Pancreas (tissue), 10 donors: ENCODE results near the gene ZNF248. TPM values are rescaled to one million over a fixed set of nuclear protein-coding genes. Genes with fewer than 3 reads are reported as not detected.

Experiments used
- ATAC-seq, 4 donors: fragments of 200-7000 bp; cut with Tn5 transposase; one replicate each; pipeline versions ENCODE4 v1.8.0 to v1.9.1; 2020; ENCODE audit warnings: mild to moderate bottlenecking in 4 of 4, moderate library complexity in 4 of 4
- DNase-seq, 6 donors: peaks; one replicate each; pipeline ENCODE4 v3.0.0-alpha.2; 2020
- FAIRE-seq: peaks from 2 replicates; lab custom pipeline; 2012; peaks lifted over from hg19 to GRCh38; lab: Jason Lieb, UNC
- H3K27ac ChIP-seq, 4 donors: fragments of 200-600 bp; sonication (generic); 1 replicate in 3 of 4; 2 replicates in 1 of 4; pipeline versions ENCODE4 v1.5.0 to v1.8.0; 2020
- H3K27me3 ChIP-seq, 4 donors: fragments of 200-600 bp; one replicate each; pipeline ENCODE4 v1.8.0; 2021
- H3K36me3 ChIP-seq, 3 donors: fragments of 200-600 bp; sonication (generic) in 1 of 3; one replicate each; pipeline versions ENCODE4 v1.5.0 to v1.8.0; 2020 to 2021
- H3K4me1 ChIP-seq, 3 donors: fragments of 200-600 bp; one replicate each; pipeline ENCODE4 v1.8.0; 2021
- H3K4me3 ChIP-seq, 4 donors: fragments of 200-600 bp; sonication (generic) in 2 of 4; one replicate each; pipeline versions ENCODE4 v1.5.0 to v1.8.0; 2020 to 2021
- H3K9me3 ChIP-seq, 4 donors: fragments of 200-600 bp; one replicate each; pipeline ENCODE4 v1.8.0; 2021
- CTCF ChIP-seq, 4 donors: fragments of 200-600 bp; sonication (generic) in 3 of 4; IDR thresholded peaks; one replicate each; pipeline versions ENCODE4 v1.5.0 to v1.8.0; 2021; ENCODE audit warnings: antibody characterized with exemption in 4 of 4
- WGBS, 2 donors: extraction: QIAGEN DNeasy Blood & Tissue Kit; methylation state at CpG; one replicate each; pipeline ENCODE4 v1.1.7; 2013; 5-methylcytosine and 5-hydroxymethylcytosine counted together
- intact Hi-C, 3 donors: fragments of 100-400 bp; cut with DNase I; formaldehyde crosslinking; loops; one replicate each; pipeline versions ENCODE4 v1.11.1 to v1.14.2; 2022
- polyA plus RNA-seq, 2 donors: library from polyadenylated mRNA; stranded (reverse); fragments of 200-250 nt; gene quantifications; one replicate each; pipeline ENCODE4 v1.2.3, GENCODE V29; 2013
- total RNA-seq, 6 donors: library from RNA; stranded (reverse); fragmentation: NEBNext Ultra II Directional in 4 of 6; extraction: Animal tissue kit (Norgen Biotek cat#: 25700) in 4 of 6; gene quantifications; one replicate each; pipeline versions ENCODE4 v1.2.1 to v1.2.4, GENCODE V29; 2021 to 2023
- donor health status: healthy with polysubstance abuse.
- donor health status: DM: no; HTN: no; CAD: no; lungs with moderate emphysema.
- donor health status: DM: no; HTN: no; CAD: no.
- donor health status: control.
- donor health status: control.
- donor health status: Bipolar disorder and iron deficiency.
- donor health status: DM: yes; HTN: yes; CAD: no.
- donor health status: DM: no; HTN: no; CAD: no.
- donor health status: DM: no; HTN: no; CAD: no.
- donor health status: DM: yes; HTN: yes; CAD: no.

ZNF248 gene
- total and polyA plus RNA-seq, 8 donors: 2.7 to 8.3 (median 4.6) TPM

DNA sequence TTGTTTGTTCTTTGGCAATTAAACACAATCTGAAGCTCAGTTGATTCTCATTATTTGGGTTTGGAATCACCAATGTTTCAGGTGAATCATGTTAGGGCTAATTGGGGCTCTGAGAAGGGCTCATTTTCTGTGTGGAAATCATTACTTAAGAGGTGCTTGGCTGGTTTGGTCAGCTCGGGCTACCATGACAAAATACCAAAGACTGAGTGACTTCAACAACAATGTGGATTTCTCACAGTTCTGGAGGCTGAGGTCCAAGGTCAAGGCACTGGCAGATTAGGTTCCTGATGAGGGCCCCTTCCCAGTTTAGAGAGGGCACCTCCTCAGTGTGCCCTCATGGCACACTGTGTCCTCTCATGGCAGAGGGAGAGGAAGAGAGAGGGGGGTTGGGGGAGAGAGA is 121.3 kb downstream of the ZNF248 start:
- no peak for TF ChIP-seq CTCF (IDR thresholded peaks at IDR 0.05)
- H3K27ac ChIP-seq: no peak overlapping the region
- no peaks in the 10 kb centered on the region for H3K4me1 ChIP-seq
- 28 to 44% methylated on average over 1 of the region's 1 CpG for WGBS, 2 donors
- H3K4me3 ChIP-seq: no peak overlapping the region
- FAIRE-seq (no peak), DNase-seq (no peak), ATAC-seq (no peak)
- H3K27me3 ChIP-seq: no peaks in the 10 kb centered on the region
- no peaks in the 10 kb centered on the region for H3K36me3 ChIP-seq
- intact Hi-C loops: no loop called here
- no peaks in the 10 kb centered on the region for H3K9me3 ChIP-seq

DNA sequence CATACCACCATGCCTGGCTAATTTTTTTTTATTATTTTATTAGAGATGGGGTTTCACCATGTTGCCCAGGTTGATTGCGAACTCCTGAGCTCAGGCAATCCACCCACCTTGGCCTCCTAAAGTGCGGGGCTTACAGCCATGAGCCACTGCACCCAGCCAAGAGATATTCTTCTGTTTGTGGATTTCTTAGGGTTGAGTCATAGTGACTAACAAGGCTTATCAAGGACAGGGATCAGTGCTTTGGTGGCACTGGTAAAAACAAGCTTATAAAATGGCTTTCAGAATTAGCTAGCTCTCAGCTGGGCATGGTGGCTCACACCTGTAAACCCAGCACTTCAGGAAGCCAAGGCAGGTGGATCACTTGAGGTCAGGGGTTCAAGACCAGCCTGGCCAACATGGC is 122.4 kb downstream of the ZNF248 start:
- H3K27me3 ChIP-seq: no peaks in the 10 kb centered on the region
- intact Hi-C loops: no loop called here
- ATAC-seq: peak in 1 of 4 donors; percentile 38
- H3K4me3 ChIP-seq: no peak overlapping the region
- DNase-seq: no peak
- no peaks in the 10 kb centered on the region for H3K36me3 ChIP-seq
- 63 to 79% methylated on average over 2 of the region's 2 CpGs for WGBS, 2 donors
- no peak for TF ChIP-seq CTCF (IDR thresholded peaks at IDR 0.05)
- no peak overlapping the region for H3K27ac ChIP-seq
- H3K9me3 ChIP-seq: no peaks in the 10 kb centered on the region
- FAIRE-seq: no peak
- H3K4me1 ChIP-seq: no peaks in the 10 kb centered on the region

Other genes with a start within 250 kb of the ZNF248 start
- 1 to 10 TPM; 2.9 to 5.2 (median 3.9) TPM for gene ZNF25, start 119.0 kb upstream of the ZNF248 start, total RNA-seq
- 1 to 10 TPM; 3.6 to 7.8 TPM for gene ZNF25, start 119.0 kb upstream of the ZNF248 start, polyA plus RNA-seq
- gene ZNF33A, start 153.1 kb upstream of the ZNF248 start, total RNA-seq: 10 to 100 TPM; 16.6 to 32.1 (median 20.3) TPM
- gene ZNF33A, start 153.1 kb upstream of the ZNF248 start, polyA plus RNA-seq: 10 to 100 TPM in 1 of 2 donors, 1 to 10 TPM in 1; 9.7 to 15.7 TPM
- gene ZNF37A, start 236.7 kb upstream of the ZNF248 start, total RNA-seq: 10 to 100 TPM; 10.2 to 16.7 (median 11.5) TPM
- gene ZNF37A, start 236.7 kb upstream of the ZNF248 start, polyA plus RNA-seq: 1 to 10 TPM; 7.7 to 9.3 TPM